ENCODE data around the gene DCAF17. TPM values are rescaled to one million over a fixed set of nuclear protein-coding genes. Genes with fewer than 3 reads are reported as not detected.

The DCAF17 gene
- total RNA-seq, 1 donor from 2014 or later: 23.1 TPM

GRCh38 chr2:171475979-171476378, 42.0 kb downstream of the DCAF17 start:
- ChIA-PET POLR2A (no interaction called here), CTCF (no interaction called here)
- intact Hi-C loops (cut with micrococcal nuclease): no loop called here

GRCh38 chr2:171478345-171478744, 44.3 kb downstream of the DCAF17 start:
- no peaks in the 10 kb centered on the region for H3K9me3 Mint-ChIP-seq
- H3K27me3 Mint-ChIP-seq: no peaks in the 10 kb centered on the region
- no peak for DNase-seq
- peaks cover 83% of the 10 kb centered on the region for H3K36me3 Mint-ChIP-seq (ENCODE audit: low read depth)
- POLR2A ChIA-PET: no interaction called here
- H3K27ac Mint-ChIP-seq: no peak overlapping the region
- TF ChIP-seq, protein P1, sequence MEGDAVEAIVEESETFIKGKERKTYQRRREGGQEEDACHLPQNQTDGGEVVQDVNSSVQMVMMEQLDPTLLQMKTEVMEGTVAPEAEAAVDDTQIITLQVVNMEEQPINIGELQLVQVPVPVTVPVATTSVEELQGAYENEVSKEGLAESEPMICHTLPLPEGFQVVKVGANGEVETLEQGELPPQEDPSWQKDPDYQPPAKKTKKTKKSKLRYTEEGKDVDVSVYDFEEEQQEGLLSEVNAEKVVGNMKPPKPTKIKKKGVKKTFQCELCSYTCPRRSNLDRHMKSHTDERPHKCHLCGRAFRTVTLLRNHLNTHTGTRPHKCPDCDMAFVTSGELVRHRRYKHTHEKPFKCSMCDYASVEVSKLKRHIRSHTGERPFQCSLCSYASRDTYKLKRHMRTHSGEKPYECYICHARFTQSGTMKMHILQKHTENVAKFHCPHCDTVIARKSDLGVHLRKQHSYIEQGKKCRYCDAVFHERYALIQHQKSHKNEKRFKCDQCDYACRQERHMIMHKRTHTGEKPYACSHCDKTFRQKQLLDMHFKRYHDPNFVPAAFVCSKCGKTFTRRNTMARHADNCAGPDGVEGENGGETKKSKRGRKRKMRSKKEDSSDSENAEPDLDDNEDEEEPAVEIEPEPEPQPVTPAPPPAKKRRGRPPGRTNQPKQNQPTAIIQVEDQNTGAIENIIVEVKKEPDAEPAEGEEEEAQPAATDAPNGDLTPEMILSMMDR (IDR thresholded peaks at IDR 0.05): no peak
- no peaks in the 10 kb centered on the region for H3K4me1 Mint-ChIP-seq
- no peak for ATAC-seq (ENCODE audit: low read depth)
- intact Hi-C loops (cut with micrococcal nuclease): no loop called here
- no peak overlapping the region for H3K4me3 Mint-ChIP-seq
- CTCF ChIA-PET: no interaction called here

More at GRCh38 chr2:171475979-171476378, 42.0 kb downstream of the DCAF17 start:
- Mint-ChIP-seq H3K4me3 (no peak overlapping the region), H3K27me3 (no peaks in the 10 kb centered on the region), H3K36me3 (ENCODE audit: low read depth) (peaks cover 74% of the 10 kb centered on the region), H3K4me1 (no peaks in the 10 kb centered on the region), H3K27ac (no peak overlapping the region), H3K9me3 (no peaks in the 10 kb centered on the region)
- TF ChIP-seq, protein P1 (IDR thresholded peaks at IDR 0.05): no peak
- DNase-seq: no peak
- ATAC-seq (ENCODE audit: low read depth): no peak

- ChIA-PET POLR2A (no interaction called here), CTCF (no interaction called here)
- Mint-ChIP-seq H3K9me3 (no peaks in the 10 kb centered on the region), H3K27me3 (no peaks in the 10 kb centered on the region), H3K4me1 (no peaks in the 10 kb centered on the region), H3K4me3 (no peak overlapping the region), H3K36me3 (ENCODE audit: low read depth) (peaks cover 74% of the 10 kb centered on the region), H3K27ac (no peak overlapping the region)
- TF ChIP-seq, protein P1 (IDR thresholded peaks at IDR 0.05): no peak
- ATAC-seq (ENCODE audit: low read depth) (no peak), DNase-seq (no peak)
- intact Hi-C loops (cut with micrococcal nuclease): no loop called here
Measured at GRCh38 chr2:171479154-171479814, 45.3 kb downstream of the DCAF17 start.

DNA sequence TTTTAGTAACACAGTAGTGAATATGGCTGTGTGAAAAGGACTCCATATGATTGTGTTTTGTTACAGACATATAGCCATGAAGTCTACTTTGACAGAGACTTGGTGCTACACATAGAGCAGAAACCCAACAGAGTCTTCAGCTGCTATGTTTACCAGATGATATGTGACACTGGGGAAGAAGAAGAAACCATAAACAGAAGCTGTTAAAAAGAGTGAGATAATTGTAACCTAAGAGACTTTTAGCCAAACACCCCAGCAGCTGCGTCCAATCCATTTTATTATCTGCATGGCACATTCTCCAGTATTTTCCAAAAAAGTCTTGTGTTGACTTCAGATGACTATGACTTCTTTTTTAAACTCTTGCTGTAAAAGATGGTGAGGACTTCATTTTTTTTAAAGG, 46.9 kb downstream of the DCAF17 start:
- H3K36me3 Mint-ChIP-seq (ENCODE audit: low read depth): peaks cover 73% of the 10 kb centered on the region
- H3K4me1 Mint-ChIP-seq: no peaks in the 10 kb centered on the region
- H3K4me3 Mint-ChIP-seq: no peak overlapping the region
- intact Hi-C loops (cut with micrococcal nuclease): no loop called here
- no peak for DNase-seq
- no peak for ATAC-seq (ENCODE audit: low read depth)
- H3K27ac Mint-ChIP-seq: no peak overlapping the region
- TF ChIP-seq, protein P1 (IDR thresholded peaks at IDR 0.05): no peak
- ChIA-PET POLR2A (no interaction called here), CTCF (no interaction called here)
- H3K27me3 Mint-ChIP-seq: no peaks in the 10 kb centered on the region
- no peaks in the 10 kb centered on the region for H3K9me3 Mint-ChIP-seq

GRCh38 chr2:171482308-171482707, 48.3 kb downstream of the DCAF17 start:
- H3K4me3 Mint-ChIP-seq: no peak overlapping the region

More at GRCh38 chr2:171482308-171482707, 48.3 kb downstream of the DCAF17 start:
- no peaks in the 10 kb centered on the region for H3K9me3 Mint-ChIP-seq
- DNase-seq (no peak), ATAC-seq (ENCODE audit: low read depth) (no peak)
- no peak overlapping the region for H3K27ac Mint-ChIP-seq
- H3K36me3 Mint-ChIP-seq (ENCODE audit: low read depth): peaks cover 69% of the 10 kb centered on the region
- ChIA-PET CTCF (no interaction called here), POLR2A (no interaction called here)
- no peaks in the 10 kb centered on the region for H3K4me1 Mint-ChIP-seq
- intact Hi-C loops (cut with micrococcal nuclease): no loop called here
- no peaks in the 10 kb centered on the region for H3K27me3 Mint-ChIP-seq
- TF ChIP-seq, protein P1 (IDR thresholded peaks at IDR 0.05): no peak
